Liver (tissue), 9 donors: Measurements from ENCODE around the gene DHRS3. TPM values are rescaled to one million over a fixed set of nuclear protein-coding genes. Genes with fewer than 3 reads are reported as not detected.

Experiments
- DNase-seq: peaks from one replicate; pipeline ENCODE4 v3.0.0-alpha.2; 2017; ENCODE audit warnings: low spot score
- H3K27ac ChIP-seq, 2 donors: one replicate each; pipeline ENCODE4 v1.7.0; 2013; ENCODE audit warnings: inconsistent platforms in 2 of 2, low read length in 2 of 2, control low read depth in 1 of 2, low read depth in 1 of 2, mild to moderate bottlenecking in 1 of 2
- H3K27me3 ChIP-seq, 4 donors: one replicate each; pipeline versions ENCODE4 v1.6.1 to v1.7.0; 2013; ENCODE audit warnings: low read length in 3 of 4, inconsistent platforms in 1 of 4, mild to moderate bottlenecking in 1 of 4, moderate library complexity in 1 of 4; ENCODE audit not compliant: control insufficient read depth in 4 of 4, insufficient read depth in 4 of 4
- H3K36me3 ChIP-seq, 4 donors: one replicate each; pipeline versions ENCODE4 v1.6.1 to v1.7.0; 2013; ENCODE audit warnings: low read length in 3 of 4, mild to moderate bottlenecking in 3 of 4, low read depth in 1 of 4, moderate library complexity in 1 of 4; ENCODE audit not compliant: control insufficient read depth in 4 of 4, insufficient read depth in 3 of 4
- H3K4me1 ChIP-seq, 4 donors: one replicate each; pipeline versions ENCODE4 v1.6.1 to v1.7.0; 2013; ENCODE audit warnings: low read length in 3 of 4, mild to moderate bottlenecking in 3 of 4, moderate library complexity in 1 of 4; ENCODE audit not compliant: control insufficient read depth in 4 of 4, insufficient read depth in 4 of 4
- H3K4me3 ChIP-seq, 3 donors: one replicate each; pipeline versions ENCODE4 v1.6.1 to v1.7.0; 2013; ENCODE audit warnings: low read length in 3 of 3, control low read depth in 1 of 3, low read depth in 1 of 3, mild to moderate bottlenecking in 1 of 3
- H3K9ac ChIP-seq, 2 donors: one replicate each; pipeline ENCODE4 v1.7.0; 2013; ENCODE audit warnings: low read length in 2 of 2, mild to moderate bottlenecking in 2 of 2, moderate library complexity in 2 of 2, control low read depth in 1 of 2, low read depth in 1 of 2
- H3K9me3 ChIP-seq, 4 donors: one replicate each; pipeline versions ENCODE4 v1.6.1 to v1.7.0; 2013; ENCODE audit warnings: low read length in 3 of 4; ENCODE audit not compliant: control insufficient read depth in 4 of 4
- EGR1 ChIP-seq, 2 donors: IDR thresholded peaks; 2 replicates each; pipeline ENCODE4 v1.6.1; 2016 to 2018; ENCODE audit warnings: antibody characterized with exemption in 2 of 2, low read depth in 2 of 2
- FOXA1 ChIP-seq: IDR thresholded peaks from 2 replicates; pipeline ENCODE4 v1.6.1; 2016; ENCODE audit warnings: antibody characterized with exemption
- FOXA2 ChIP-seq: IDR thresholded peaks from 2 replicates; pipeline ENCODE4 v1.6.1; 2016; ENCODE audit warnings: antibody characterized with exemption
- HNF4A ChIP-seq, 2 donors: conservative IDR thresholded peaks; 2 replicates each; pipeline ENCODE4 v1.6.1; 2016; ENCODE audit warnings: antibody characterized with exemption in 2 of 2, mild to moderate bottlenecking in 2 of 2
- HNF4G ChIP-seq: IDR thresholded peaks from 2 replicates; pipeline ENCODE4 v1.6.1; 2016; ENCODE audit warnings: antibody characterized with exemption
- NR2F2 ChIP-seq: IDR thresholded peaks from 2 replicates; pipeline ENCODE4 v1.6.1; 2016; ENCODE audit warnings: antibody characterized with exemption
- RAD21 ChIP-seq, 2 donors: IDR thresholded peaks; 2 replicates each; pipeline ENCODE4 v1.6.1; 2016; ENCODE audit warnings: antibody characterized with exemption in 2 of 2, mild to moderate bottlenecking in 2 of 2
- RXRA ChIP-seq, 2 donors: IDR thresholded peaks; 2 replicates each; pipeline ENCODE4 v1.6.1; 2017 to 2018; ENCODE audit warnings: antibody characterized with exemption in 2 of 2, mild to moderate bottlenecking in 1 of 2
- SP1 ChIP-seq: IDR thresholded peaks from 2 replicates; pipeline ENCODE4 v1.6.1; 2018; ENCODE audit warnings: antibody characterized with exemption, mild to moderate bottlenecking
- TAF1 ChIP-seq: conservative IDR thresholded peaks from 2 replicates; pipeline ENCODE4 v1.6.1; 2016; ENCODE audit warnings: antibody characterized with exemption, mild to moderate bottlenecking
- WGBS: extraction: QIAGEN DNeasy Blood & Tissue Kit; methylation state at CpG from one replicate; pipeline ENCODE4 v1.1.7; 2013; 5-methylcytosine and 5-hydroxymethylcytosine counted together
- polyA plus RNA-seq, 2 donors: library from polyadenylated mRNA; stranded (reverse) in 1 of 2; unstranded in 1 of 2; fragments of 200-250 nt in 1 of 2; fragments of >200 nt in 1 of 2; fragmentation: Nextera tagmentation in 1 of 2; extraction: Ambion mirVana in 1 of 2; gene quantifications; one replicate each; pipeline versions ENCODE4 v1.2.1 to v1.2.3, GENCODE V29; 2013 to 2015
- total RNA-seq, 2 donors: library from RNA; depleted of rRNA; stranded (reverse); fragments of >200 nt; gene quantifications; one replicate each; pipeline ENCODE4 v1.2.3, GENCODE V29; 2014
- TF ChIP-seq, protein P1 (sequence below): IDR thresholded peaks from 2 replicates; pipeline ENCODE4 v1.6.1; 2016; ENCODE audit warnings: antibody characterized with exemption
- TF ChIP-seq, protein P2 (sequence below): fragments of 150-350 bp; IDR thresholded peaks from 2 replicates; pipeline ENCODE4 v1.5.1; 2017; ENCODE audit warnings: improper control_type of control experiment, low read depth, low read length; ENCODE audit not compliant: missing input control
- TF ChIP-seq, protein P3 (sequence below): IDR thresholded peaks from 2 replicates; pipeline ENCODE4 v1.6.1; 2016; ENCODE audit warnings: antibody characterized with exemption, mild to moderate bottlenecking
- TF ChIP-seq, protein P4 (sequence below): IDR thresholded peaks from 2 replicates; pipeline ENCODE4 v1.6.1; 2016; ENCODE audit warnings: antibody characterized with exemption
- donor health status: healthy.
- donor health status: healthy.
- donor health status: healthy.
- donor health status: healthy.
- donor health status: healthy.

Gene DHRS3
- total and polyA plus RNA-seq, 4 donors, result 62.6 to 185 (median 158) TPM

DNA sequence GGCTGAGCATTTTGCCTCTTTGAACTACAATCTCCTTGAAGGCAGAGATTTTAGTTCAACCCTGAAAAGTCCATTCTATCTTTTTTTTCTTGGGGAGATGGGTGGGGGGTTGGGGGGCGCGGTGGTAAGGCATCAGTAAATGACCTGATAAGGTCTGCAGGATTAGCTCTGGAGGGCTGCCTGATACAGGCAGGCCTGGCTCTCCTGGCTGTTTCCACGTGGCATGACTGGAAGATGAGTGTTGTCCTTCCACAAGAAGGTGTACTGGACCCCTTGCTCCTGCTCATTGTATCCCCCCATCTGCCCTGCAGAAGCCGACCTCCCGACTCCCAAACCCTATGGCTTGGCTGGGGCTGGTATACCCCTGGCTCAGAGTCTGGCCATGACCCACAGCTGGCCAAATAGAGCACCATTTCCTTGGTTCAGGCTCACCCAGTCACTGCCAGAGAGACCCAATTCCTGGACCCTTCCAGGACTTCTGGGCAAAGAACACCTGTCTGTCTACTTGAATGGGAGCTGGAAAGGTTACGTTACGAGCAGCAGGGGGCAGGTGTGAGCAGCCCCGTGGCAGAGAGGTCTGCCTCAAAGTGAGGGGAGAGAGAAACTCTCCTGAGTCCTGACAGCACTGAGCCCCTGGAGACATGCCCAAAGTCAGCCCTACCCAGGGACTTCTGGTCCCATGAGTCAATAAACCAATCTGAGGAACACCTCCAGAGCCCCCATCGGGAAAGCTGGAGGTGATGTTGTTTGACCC is 17.0 kb downstream of the DHRS3 start:
- peaks cover 0 to 4% (median 1%) of the 10 kb centered on the region in 4 donors for H3K36me3 ChIP-seq
- H3K9me3 ChIP-seq, result no peaks in the 10 kb centered on the region
- peak overlapping the region in 1 of 2 donors; percentile 11 for H3K9ac ChIP-seq
- TF ChIP-seq, protein P1, sequence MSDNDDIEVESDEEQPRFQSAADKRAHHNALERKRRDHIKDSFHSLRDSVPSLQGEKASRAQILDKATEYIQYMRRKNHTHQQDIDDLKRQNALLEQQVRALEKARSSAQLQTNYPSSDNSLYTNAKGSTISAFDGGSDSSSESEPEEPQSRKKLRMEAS, result no peak
- TF ChIP-seq RAD21 (IDR thresholded peaks at IDR 0.05), result peak; percentile 67 to 81
- TF ChIP-seq, protein P2, sequence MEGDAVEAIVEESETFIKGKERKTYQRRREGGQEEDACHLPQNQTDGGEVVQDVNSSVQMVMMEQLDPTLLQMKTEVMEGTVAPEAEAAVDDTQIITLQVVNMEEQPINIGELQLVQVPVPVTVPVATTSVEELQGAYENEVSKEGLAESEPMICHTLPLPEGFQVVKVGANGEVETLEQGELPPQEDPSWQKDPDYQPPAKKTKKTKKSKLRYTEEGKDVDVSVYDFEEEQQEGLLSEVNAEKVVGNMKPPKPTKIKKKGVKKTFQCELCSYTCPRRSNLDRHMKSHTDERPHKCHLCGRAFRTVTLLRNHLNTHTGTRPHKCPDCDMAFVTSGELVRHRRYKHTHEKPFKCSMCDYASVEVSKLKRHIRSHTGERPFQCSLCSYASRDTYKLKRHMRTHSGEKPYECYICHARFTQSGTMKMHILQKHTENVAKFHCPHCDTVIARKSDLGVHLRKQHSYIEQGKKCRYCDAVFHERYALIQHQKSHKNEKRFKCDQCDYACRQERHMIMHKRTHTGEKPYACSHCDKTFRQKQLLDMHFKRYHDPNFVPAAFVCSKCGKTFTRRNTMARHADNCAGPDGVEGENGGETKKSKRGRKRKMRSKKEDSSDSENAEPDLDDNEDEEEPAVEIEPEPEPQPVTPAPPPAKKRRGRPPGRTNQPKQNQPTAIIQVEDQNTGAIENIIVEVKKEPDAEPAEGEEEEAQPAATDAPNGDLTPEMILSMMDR, result peak; percentile 51
- H3K27me3 ChIP-seq, result no peaks in the 10 kb centered on the region
- peaks cover 41 to 96% (median 88%) of the 10 kb centered on the region in 4 donors for H3K4me1 ChIP-seq
- DNase-seq, result peak; percentile 60
- peak overlapping the region; percentile 94 to 96 for H3K27ac ChIP-seq
- H3K4me3 ChIP-seq, result no peak overlapping the region
- 50% methylated on average over 9 of the region's 9 CpGs for WGBS

DNA sequence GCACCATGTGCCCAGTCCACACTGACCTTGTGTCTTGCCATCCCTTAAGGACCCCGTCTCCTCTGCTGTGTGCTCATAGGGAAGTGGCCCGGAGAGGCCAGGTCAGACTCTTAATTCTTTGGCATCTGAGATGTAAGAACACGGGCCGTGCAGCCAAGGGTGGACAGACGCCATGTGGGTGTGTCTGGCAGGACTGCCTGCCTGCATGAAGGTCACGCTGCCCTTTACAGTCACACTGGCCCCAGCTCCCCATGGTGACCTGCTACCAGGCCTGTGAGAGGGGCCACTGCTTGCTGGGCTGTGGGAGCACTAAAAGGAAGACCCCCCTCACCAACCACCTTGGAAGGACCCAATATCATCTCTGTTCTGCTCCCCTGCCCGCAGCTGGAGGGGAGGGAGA is 17.7 kb downstream of the DHRS3 start:
- peaks cover 0 to 4% (median 1%) of the 10 kb centered on the region in 4 donors for H3K36me3 ChIP-seq
- H3K4me1 ChIP-seq, result peaks cover 44 to 94% (median 86%) of the 10 kb centered on the region in 4 donors
- TF ChIP-seq SP1 (no peak), NR2F2 (no peak), RXRA (IDR thresholded peaks at IDR 0.05) (peak; percentile 12 to 65)
- no peaks in the 10 kb centered on the region for H3K9me3 ChIP-seq
- no peak overlapping the region for H3K9ac ChIP-seq
- DNase-seq, result no peak
- no peak overlapping the region for H3K4me3 ChIP-seq
- H3K27me3 ChIP-seq, result no peaks in the 10 kb centered on the region
- H3K27ac ChIP-seq, result peak overlapping the region; percentile 94 to 96
- WGBS, result 28% methylated on average over 7 of the region's 7 CpGs

DNA sequence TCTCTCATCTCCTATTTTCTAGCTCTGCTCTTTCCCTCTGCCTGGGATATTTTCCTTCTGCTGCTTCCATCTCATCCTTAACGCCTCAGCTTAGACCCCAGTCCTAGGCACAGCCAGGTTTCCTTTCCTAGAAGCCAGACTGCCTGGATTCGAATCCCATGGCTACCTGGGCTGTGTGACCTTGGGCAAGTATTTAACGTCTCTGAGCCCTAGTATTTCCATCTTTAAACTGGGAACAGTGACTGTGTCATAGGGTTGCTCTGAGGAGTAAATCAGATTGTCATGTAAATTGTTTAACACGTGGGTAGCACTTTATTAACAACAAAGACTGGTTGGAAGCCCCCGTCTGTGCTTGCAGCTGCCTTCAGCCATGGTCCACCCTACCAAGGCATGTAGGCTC is 18.4 kb downstream of the DHRS3 start:
- Histone ChIP-seq H3K9me3 (no peaks in the 10 kb centered on the region), H3K9ac (no peak overlapping the region), H3K4me3 (no peak overlapping the region), H3K27me3 (no peaks in the 10 kb centered on the region), H3K36me3 (peaks cover 0 to 4% (median 1%) of the 10 kb centered on the region in 4 donors), H3K4me1 (peaks cover 46 to 92% (median 84%) of the 10 kb centered on the region in 4 donors), H3K27ac (peak overlapping the region; percentile 94 to 96)
- WGBS, result 82% methylated on average over 5 of the region's 5 CpGs
- DNase-seq, result no peak
- no peak for TF ChIP-seq SP1
- no peak for TF ChIP-seq RAD21 (IDR thresholded peaks at IDR 0.05)
- no peak for TF ChIP-seq FOXA2
- no peak for TF ChIP-seq EGR1 (IDR thresholded peaks at IDR 0.05; ENCODE audit: low read depth in 2 of 2)
- no peak for TF ChIP-seq RXRA (IDR thresholded peaks at IDR 0.05)
- TF ChIP-seq, protein P2, result no peak
- no peak for TF ChIP-seq HNF4G
- no peak for TF ChIP-seq HNF4A (conservative IDR thresholded peaks at IDR 0.05)
- TF ChIP-seq, protein P3, sequence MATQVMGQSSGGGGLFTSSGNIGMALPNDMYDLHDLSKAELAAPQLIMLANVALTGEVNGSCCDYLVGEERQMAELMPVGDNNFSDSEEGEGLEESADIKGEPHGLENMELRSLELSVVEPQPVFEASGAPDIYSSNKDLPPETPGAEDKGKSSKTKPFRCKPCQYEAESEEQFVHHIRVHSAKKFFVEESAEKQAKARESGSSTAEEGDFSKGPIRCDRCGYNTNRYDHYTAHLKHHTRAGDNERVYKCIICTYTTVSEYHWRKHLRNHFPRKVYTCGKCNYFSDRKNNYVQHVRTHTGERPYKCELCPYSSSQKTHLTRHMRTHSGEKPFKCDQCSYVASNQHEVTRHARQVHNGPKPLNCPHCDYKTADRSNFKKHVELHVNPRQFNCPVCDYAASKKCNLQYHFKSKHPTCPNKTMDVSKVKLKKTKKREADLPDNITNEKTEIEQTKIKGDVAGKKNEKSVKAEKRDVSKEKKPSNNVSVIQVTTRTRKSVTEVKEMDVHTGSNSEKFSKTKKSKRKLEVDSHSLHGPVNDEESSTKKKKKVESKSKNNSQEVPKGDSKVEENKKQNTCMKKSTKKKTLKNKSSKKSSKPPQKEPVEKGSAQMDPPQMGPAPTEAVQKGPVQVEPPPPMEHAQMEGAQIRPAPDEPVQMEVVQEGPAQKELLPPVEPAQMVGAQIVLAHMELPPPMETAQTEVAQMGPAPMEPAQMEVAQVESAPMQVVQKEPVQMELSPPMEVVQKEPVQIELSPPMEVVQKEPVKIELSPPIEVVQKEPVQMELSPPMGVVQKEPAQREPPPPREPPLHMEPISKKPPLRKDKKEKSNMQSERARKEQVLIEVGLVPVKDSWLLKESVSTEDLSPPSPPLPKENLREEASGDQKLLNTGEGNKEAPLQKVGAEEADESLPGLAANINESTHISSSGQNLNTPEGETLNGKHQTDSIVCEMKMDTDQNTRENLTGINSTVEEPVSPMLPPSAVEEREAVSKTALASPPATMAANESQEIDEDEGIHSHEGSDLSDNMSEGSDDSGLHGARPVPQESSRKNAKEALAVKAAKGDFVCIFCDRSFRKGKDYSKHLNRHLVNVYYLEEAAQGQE, result no peak
- TF ChIP-seq TAF1, result no peak
- TF ChIP-seq, protein P4, sequence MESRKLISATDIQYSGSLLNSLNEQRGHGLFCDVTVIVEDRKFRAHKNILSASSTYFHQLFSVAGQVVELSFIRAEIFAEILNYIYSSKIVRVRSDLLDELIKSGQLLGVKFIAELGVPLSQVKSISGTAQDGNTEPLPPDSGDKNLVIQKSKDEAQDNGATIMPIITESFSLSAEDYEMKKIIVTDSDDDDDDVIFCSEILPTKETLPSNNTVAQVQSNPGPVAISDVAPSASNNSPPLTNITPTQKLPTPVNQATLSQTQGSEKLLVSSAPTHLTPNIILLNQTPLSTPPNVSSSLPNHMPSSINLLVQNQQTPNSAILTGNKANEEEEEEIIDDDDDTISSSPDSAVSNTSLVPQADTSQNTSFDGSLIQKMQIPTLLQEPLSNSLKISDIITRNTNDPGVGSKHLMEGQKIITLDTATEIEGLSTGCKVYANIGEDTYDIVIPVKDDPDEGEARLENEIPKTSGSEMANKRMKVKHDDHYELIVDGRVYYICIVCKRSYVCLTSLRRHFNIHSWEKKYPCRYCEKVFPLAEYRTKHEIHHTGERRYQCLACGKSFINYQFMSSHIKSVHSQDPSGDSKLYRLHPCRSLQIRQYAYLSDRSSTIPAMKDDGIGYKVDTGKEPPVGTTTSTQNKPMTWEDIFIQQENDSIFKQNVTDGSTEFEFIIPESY, result no peak
- TF ChIP-seq FOXA1, result no peak
